ENCODE data around the gene HAVCR2.

DNA sequence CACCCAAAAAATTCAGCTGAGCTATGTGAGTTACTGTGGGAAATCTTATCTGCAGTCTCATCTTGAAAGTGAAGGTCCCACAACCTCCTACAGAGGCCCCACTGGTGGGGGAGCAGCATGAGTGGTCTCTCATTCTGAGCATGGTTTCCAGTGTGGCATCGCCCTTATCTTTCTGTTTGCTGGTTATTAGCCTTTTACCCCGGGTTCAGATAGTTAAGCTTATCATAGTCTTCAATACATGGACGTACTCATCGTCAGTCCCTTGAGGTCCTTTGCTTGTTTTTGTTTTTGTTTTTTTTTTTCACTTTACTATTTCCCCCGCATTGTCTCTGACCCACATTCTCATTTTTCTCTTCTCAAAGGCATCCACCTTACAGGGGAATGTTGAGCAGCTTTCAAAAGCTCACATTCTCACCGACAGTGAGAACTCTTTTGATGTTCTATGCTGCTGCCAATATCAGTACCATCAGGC lies 7.7 kb upstream of the HAVCR2 start:
- TF ChIP-seq, protein P1, sequence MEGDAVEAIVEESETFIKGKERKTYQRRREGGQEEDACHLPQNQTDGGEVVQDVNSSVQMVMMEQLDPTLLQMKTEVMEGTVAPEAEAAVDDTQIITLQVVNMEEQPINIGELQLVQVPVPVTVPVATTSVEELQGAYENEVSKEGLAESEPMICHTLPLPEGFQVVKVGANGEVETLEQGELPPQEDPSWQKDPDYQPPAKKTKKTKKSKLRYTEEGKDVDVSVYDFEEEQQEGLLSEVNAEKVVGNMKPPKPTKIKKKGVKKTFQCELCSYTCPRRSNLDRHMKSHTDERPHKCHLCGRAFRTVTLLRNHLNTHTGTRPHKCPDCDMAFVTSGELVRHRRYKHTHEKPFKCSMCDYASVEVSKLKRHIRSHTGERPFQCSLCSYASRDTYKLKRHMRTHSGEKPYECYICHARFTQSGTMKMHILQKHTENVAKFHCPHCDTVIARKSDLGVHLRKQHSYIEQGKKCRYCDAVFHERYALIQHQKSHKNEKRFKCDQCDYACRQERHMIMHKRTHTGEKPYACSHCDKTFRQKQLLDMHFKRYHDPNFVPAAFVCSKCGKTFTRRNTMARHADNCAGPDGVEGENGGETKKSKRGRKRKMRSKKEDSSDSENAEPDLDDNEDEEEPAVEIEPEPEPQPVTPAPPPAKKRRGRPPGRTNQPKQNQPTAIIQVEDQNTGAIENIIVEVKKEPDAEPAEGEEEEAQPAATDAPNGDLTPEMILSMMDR (IDR thresholded peaks at IDR 0.05; ENCODE audit: poor library complexity): no peak
- no peak for TF ChIP-seq EZH2 (IDR thresholded peaks at IDR 0.05; ENCODE audit: borderline replicate concordance)
